ENCODE data around the gene ACAD9.
"Not testable (repeated sequence)": the region's sequence is repeated elsewhere in the genome, so short reads cannot be mapped to it uniquely, and the experiment has no call there.

The ACAD9 gene

DNA sequence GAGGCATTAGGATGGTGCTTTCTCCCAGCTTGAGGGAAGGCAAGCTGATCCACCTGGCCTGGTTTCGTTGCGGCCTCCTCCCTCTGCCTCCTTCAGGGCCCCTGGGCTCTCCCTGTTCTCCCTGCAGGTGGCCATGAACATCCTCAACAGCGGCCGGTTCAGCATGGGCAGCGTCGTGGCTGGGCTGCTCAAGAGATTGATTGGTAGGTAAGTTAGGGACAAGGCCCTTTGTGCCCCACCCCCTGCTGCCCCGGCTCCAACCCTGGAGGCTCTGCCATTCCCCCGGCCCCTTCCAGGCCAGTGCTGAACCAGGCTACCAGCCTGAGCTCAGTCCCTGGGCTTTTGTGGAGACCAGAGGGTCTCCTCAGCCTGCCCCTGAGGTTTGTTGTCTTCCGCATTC lies 23.0 kb downstream of the ACAD9 start:
- DNase-seq: no peak

DNA sequence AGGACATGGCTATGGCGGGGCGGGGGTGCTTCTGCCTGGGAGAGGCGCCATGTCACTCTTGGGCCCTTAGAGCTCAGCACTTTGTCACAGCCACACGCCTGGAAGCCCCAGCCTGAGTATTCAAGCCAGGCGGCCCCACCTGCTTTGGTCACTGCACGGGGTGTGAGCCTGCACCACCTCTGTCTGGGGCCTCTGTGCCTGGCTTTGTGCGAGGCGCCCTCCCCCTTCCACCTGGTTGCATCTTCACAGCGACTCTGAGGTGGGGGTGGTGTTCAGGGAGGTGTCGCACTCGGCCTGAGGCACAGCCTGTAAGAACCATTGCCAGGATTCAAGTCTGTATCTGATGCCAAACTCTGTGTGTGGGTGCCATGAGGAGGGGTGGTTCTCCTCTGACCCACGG lies 24.1 kb downstream of the ACAD9 start:
- DNase-seq: no peak

- no peak for DNase-seq
These were observed 26.8 kb downstream of the ACAD9 start for GRCh38 chr3:128906031-128906803.

GRCh38 chr3:128906804-128907525 lies 27.5 kb downstream of the ACAD9 start:
- no peak for DNase-seq

DNA sequence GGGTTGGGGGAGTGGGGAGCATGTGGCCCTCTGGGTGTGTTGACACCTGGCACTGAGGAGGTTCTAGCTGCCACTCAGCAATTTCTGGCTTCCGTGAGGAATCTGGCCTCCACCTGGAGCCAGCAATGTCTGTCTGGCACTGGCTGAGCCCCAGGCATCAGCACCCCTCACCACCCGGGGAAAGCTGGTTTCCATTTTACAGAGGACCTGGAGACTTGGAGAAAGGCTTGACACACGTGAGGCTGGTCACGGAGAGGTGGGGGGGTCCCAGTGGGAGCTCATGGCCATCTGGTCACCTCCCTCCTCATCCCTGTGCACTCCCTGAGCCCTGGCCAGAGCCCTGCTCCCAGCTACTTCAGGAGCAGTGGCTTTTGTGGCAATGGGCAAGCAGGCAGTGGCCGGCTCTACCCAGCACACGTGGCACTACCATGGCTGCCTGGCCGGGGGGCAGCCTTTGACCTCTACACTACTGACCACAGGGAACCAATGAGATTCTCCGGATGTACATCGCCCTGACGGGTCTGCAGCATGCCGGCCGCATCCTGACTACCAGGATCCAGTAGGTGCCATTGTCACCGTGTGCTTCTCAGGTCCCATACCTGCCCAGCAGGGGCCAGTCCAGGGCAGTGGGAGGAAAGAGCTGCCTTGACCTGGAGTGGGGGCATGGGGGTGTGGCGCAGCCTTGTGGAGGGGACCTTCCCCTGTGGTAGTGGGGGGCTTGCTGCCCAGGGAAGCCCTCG lies 28.5 kb downstream of the ACAD9 start:
- DNase-seq: no peak

DNA sequence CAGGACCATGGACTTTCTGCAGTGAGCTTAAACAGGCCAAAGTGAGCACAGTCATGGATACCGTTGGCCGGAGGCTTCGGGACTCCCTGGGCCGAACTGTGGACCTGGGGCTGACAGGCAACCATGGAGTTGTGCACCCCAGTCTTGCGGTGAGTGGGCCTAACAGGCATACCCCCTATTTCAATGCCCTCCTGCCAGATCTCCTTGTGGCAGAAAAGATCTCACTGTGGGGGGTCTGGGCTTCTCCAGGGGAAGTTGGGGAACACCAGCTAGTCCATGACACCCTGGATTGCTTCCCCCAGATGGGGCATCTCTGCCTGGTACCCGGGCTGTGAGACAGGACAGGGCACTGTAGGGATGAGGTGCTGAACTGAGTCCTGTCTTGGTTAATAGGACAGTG lies 29.5 kb downstream of the ACAD9 start:
- no peak for DNase-seq

GRCh38 chr3:128910006-128910405 lies 30.6 kb downstream of the ACAD9 start:
- no peak for DNase-seq

DNA sequence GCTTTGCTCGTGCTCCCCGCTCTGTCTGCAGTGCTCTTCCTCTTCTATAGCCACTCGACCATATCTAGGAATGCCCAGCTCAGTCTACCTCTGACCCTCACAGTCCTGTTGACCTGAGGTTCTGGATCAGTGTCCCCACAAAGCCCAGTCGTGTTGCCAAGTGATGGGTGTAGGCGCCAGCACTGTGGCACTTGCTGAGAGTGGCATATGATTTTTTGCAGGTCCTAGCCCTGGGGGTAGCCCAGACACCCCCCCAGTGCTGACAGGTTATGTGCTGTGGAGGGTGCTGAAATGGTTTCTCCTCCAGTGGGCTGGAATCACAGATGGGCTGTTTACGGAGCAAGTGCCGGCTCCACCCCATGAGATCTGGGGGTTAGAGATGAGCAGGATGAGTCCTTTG lies 32.5 kb downstream of the ACAD9 start:
- DNase-seq: no peak

DNA sequence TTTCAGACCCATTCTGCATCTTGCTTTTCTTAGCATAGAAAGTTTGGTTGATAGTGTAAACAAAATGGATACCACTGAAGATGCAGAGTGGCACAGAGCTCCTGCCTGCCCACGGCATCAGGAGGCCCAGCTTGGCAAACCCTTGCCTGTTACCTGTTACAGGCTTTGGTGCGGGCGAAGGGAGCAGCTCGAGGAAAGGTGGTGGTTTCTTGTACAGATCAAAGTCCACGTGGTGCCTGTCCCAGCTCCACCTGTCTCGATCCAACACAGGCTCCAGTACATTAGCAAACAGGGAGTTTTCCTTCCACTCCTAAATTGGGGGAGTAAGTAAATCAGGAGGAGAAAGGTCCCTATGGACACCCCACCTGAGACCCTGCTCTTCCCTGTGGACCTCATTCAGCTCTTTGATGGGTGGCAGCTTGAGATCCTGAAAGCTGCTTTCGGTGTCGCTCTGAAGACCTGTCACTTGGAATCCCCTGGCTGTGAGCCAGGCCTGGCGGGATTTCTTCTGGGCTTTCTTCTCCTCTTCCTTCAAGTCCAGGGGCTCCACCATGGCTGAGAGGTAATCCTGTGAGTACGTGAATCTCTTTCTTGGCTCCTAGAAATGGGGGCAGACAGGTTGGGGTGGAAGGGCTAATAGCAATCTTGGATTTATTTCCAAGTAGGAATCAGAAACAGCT lies 35.7 kb downstream of the ACAD9 start:
- no peak for DNase-seq

DNA sequence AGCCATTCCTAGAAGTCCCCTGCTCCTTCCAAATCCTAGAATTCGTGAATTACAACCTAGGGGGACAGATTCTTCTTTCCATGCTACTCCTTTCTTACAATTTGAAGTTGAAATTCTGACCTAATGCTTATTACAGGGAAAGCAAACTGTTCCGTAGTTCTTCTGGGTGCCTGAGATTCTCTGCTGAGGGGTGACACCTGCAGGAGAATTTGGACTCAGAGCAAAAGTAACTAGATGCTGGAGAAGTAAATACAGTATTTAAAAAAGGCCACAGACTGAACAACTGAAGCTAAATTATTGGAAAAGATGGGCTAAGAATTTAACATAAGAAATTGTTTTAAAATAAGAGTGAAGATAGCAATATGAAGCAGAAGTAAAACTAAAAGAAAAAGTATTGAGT lies 37.9 kb downstream of the ACAD9 start:
- DNase-seq: no peak

DNA sequence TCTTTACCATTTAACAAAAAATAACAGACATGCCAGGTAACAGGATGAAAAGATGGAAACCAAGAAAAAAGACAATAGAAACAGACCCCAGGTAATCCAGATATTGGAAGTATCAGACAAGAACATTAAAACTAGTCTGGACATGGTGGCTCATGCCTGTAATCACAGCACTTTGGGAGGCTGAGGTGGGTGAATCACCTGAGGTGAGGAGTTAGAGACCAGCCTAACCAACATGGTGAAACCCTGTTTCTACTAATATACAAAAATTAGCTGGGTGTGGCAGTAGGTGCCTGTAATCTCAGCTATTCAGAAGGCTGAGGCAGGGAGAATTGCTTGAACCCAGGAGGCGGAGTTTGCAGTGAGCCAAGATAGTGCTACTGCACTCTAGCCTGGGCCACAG lies 40.6 kb downstream of the ACAD9 start:
- DNase-seq: no peak

DNA sequence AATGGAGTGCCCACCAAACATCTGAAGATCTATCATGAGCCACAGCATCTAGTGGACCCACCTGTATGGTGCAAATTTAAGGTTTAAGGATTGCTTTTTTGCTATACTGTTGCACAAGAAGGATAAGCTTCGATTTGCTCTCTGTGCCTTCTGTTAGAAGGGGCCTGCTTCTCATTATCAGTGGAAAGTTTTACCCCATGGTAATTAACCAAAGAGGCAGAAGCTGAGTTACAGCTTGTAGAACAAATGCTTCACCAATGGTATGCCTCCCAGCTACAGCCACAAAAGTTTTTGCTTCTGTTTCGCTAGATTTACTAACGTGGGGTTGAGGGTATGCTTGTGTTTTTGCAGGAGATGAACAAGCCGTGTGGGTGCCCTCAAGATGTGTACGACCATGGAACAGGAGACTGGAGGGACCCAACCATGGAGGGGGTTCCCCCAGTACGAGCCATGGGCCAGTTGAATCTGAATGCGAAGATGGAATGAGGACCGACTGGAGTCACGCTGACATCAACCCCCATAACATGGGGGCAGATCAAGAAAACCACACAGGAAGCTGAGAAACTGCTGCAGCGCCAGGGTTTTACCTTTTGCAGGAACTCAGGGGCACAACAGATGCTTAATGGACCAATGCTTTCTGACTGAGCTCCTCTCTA lies 43.5 kb downstream of the ACAD9 start:
- DNase-seq: peak; percentile 15

DNA sequence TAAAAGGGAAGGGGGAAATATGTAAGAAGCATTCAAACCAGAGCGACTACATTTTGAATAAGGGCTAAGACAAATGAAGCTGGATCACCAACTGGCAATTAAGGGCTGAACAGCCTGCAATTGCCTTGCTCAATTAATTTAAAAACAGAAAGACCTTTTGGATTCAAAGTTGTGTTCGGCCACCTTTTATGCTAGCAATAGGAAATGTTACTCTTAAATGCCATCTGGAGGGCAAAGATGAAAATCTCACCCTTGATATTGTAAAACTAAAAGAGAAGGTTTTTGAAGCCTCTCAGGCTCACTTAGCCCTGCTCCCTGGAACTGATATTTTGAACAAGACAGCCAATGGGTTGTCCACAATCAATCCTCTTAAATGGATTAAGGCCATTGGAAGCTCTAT lies 44.2 kb downstream of the ACAD9 start:
- DNase-seq: no peak

DNA sequence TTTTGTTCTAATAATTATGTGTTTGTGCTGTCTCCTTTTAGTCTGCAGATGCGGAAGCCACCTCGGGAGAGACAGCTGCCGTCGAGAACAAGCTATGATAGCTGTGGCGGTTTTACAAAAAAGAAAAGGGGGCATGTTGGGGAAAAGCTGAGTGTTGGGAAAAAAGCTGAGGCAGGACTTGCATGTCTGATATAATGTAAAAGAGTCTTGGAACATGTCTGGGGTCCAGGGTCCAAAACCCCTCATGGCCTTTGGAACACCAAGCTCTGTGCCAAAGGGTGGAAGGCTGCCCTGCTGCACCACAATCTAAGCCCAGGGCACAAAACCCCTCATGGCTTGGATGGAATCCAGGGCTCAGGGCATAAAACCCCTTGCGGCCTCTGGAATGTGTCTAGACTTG lies 44.6 kb downstream of the ACAD9 start:
- DNase-seq: not testable (repeated sequence)

- no peak for DNase-seq
These were observed 49.9 kb downstream of the ACAD9 start for GRCh38 chr3:128929364-128929763.

GRCh38 chr3:128931046-128931445 lies 51.6 kb downstream of the ACAD9 start:
- DNase-seq: no peak

DNA sequence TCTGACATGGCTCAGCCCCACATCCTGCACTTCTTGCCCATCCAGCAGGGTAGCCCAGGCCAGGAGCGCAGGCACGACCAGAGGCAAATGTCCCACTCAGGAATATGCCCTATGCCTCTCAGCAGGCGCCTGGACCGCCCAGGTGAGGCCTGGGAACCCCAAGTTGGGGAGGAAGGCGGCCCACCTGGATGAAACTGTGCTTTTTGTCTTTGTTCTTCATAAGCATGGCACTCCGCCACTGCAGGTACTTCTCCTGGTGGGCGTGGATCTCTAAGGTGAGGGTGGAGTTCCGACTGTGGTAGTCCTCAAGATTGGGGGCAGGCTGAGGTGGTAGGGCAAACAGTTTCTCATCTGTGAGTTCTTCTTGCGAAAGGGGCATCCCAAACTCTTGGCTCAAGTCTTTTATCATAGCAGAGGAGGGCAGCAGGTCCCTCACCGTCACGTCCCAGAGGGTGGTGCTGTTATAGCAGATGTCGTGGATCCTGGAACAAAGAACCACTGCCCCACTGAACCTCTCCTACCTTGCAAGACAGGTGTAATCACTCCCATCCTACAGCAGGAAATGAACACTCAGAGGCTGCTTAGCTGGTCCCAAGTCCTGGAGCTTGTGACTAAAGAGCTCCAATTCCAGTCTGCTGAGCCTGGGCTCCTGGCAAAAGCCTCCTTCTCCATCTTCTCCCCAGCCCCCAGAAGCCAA lies 53.2 kb downstream of the ACAD9 start:
- no peak for DNase-seq

- no peak for DNase-seq
These were observed 53.9 kb downstream of the ACAD9 start for GRCh38 chr3:128933213-128933921.

DNA sequence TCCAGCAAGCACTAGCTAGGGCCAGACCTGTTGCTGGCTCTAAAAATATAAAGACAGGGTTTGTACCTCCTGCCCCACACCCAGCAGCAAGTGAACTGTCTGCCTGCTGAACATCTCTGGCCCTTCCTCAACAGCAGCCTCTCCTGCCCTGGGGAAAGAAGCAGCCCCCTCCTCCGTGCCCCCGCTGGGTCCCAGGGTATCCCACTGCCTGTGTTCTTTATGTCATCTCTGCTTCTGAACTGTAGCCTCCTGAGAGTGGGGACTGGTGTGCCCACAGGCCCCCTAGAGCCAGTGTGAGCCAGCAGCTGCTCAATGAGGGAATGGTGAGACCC lies 54.5 kb downstream of the ACAD9 start:
- no peak for DNase-seq

- no peak for DNase-seq
These were observed 56.5 kb downstream of the ACAD9 start for GRCh38 chr3:128935922-128936321.

DNA sequence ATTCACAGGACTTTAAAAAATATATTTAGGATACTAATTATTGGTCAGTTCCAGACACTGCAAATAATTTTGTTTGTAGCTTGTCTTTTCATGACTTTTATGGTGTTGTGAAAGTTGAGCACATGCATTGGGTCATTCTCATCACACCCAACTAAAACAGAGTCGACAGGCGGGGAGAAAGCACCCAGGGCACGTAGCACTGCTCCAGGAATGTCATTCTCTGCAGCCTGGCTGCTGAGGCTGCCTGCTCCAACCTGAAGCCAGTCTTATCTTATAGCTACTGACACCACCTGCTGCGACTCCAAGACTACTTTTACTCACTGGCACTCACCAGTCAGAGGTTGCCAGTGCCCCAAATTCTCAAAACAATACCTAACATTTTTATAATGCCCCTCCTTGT lies 56.9 kb downstream of the ACAD9 start:
- DNase-seq: no peak

DNA sequence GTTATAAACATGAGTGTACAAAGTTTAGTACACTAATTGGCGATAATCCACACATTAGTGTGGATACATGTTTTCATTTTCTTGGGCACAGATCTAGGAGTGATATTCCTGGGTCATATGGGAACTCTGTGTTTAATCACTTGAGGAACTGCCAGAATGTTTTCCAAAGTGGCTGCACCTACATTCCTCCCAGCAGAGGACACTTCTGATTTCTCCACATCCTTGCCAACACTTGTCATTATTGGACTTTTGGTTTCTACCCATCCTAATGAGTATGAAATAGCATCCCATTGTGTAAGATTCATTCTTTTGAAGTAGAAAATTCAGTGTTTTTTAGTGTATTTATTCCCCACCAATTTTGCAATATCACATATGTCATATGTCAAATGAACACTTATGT lies 60.8 kb downstream of the ACAD9 start:
- no peak for DNase-seq

Measured in KG1 (cell line).